ENCODE results near the gene MAMDC2.

MAMDC2 gene, protein sequence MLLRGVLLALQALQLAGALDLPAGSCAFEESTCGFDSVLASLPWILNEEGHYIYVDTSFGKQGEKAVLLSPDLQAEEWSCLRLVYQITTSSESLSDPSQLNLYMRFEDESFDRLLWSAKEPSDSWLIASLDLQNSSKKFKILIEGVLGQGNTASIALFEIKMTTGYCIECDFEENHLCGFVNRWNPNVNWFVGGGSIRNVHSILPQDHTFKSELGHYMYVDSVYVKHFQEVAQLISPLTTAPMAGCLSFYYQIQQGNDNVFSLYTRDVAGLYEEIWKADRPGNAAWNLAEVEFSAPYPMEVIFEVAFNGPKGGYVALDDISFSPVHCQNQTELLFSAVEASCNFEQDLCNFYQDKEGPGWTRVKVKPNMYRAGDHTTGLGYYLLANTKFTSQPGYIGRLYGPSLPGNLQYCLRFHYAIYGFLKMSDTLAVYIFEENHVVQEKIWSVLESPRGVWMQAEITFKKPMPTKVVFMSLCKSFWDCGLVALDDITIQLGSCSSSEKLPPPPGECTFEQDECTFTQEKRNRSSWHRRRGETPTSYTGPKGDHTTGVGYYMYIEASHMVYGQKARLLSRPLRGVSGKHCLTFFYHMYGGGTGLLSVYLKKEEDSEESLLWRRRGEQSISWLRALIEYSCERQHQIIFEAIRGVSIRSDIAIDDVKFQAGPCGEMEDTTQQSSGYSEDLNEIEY

GRCh38 chr9:70043689-70044489 is at the start of gene MAMDC2:
TSS of gene MAMDC2 (plus strand) at chr9:70043848. CDS start at chr9:70044198, 350 bp downstream.
- H3K27me3 ChIP-seq (ENCODE audit: low read depth): peaks cover 5% of the 10 kb centered on the region; the same call in 1 of the 2 replicates
- H3K4me1 ChIP-seq: no peaks in the 10 kb centered on the region; the same call in 1 of the 2 replicates
- no peaks in the 10 kb centered on the region for H3K9me3 ChIP-seq
- no peaks in the 10 kb centered on the region for H3K36me3 ChIP-seq (replicated peaks)
- H3K4me3 ChIP-seq: peak within 1 kb of the TSS; percentile 3; the same call in 1 of the 2 replicates
- in situ Hi-C loops (cut with MboI; ENCODE audit: low sequenced_read_pairs): no loop called here
- DNase-seq (ENCODE audit: low spot score in 2 of 2): peak in 1 of 2 experiments; percentile 18

- no peaks in the 10 kb centered on the region for H3K9me3 ChIP-seq
- in situ Hi-C loops (cut with MboI; ENCODE audit: low sequenced_read_pairs): no loop called here
- H3K27me3 ChIP-seq (ENCODE audit: low read depth): no peaks in the 10 kb centered on the region
- H3K4me1 ChIP-seq: peaks cover 13% of the 10 kb centered on the region
- no peak overlapping the region for H3K4me3 ChIP-seq
- no peak for DNase-seq (ENCODE audit: low spot score in 2 of 2)
- H3K36me3 ChIP-seq (replicated peaks): no peaks in the 10 kb centered on the region
These were observed 47.8 kb upstream of the MAMDC2 start for GRCh38 chr9:69995846-69996245.

DNA sequence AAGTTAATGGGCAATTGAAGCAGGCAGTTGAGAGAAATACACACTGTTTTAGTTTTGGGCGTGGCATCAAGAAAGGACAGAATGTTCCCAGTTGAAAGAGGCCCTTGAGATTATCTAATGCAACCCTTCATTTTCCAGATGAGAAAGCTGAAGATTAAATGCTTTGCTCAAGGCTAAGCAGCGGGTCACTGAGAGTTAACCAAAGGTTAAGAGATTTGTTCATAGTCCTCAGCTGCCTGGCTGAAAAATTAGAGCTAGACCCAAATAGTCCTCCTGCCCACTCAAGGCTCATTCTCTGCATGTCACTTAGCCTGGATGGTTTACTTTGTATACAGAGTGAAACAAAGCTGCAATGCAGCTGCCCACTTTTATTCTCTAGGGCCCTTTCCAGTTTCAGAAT is 46.7 kb upstream of the MAMDC2 start:
- no peak for DNase-seq (ENCODE audit: low spot score in 2 of 2)
- Histone ChIP-seq H3K4me1 (peaks cover 9% of the 10 kb centered on the region), H3K36me3 (replicated peaks) (no peaks in the 10 kb centered on the region), H3K9me3 (no peaks in the 10 kb centered on the region), H3K4me3 (no peak overlapping the region), H3K27me3 (ENCODE audit: low read depth) (no peaks in the 10 kb centered on the region)
- in situ Hi-C loops (cut with MboI; ENCODE audit: low sequenced_read_pairs): no loop called here

- peaks cover 4% of the 10 kb centered on the region; the same call in 1 of the 2 replicates for H3K4me1 ChIP-seq
- no peaks in the 10 kb centered on the region for H3K27me3 ChIP-seq (ENCODE audit: low read depth)
- in situ Hi-C loops (cut with MboI; ENCODE audit: low sequenced_read_pairs): no loop called here
- no peaks in the 10 kb centered on the region for H3K36me3 ChIP-seq (replicated peaks)
- no peaks in the 10 kb centered on the region for H3K9me3 ChIP-seq
- H3K4me3 ChIP-seq: no peak overlapping the region
- no peak for DNase-seq (ENCODE audit: low spot score in 2 of 2)
These were observed 46.1 kb upstream of the MAMDC2 start for GRCh38 chr9:69997524-69997923.

DNA sequence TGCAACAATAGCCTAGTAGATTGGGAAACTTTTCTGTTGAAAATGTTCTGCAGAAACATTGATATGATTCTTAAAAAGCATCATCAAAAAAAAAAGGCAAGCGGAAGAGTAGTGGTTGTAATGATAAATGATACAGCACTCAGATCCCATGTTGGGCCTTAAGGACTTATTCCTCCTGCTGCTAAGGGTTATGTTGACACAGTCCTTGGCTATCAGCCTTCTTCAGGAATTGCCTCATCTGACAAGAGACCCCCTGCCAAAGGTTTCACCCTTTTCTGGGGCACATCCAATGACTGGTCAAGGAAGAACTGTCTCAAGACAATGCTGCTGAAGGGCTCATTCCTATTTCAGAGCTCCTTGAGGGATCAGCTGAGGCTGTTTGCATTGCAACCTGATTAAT is 44.3 kb upstream of the MAMDC2 start:
- H3K4me1 ChIP-seq: peaks cover 4% of the 10 kb centered on the region; the same call in 1 of the 2 replicates
- H3K4me3 ChIP-seq: no peak overlapping the region
- H3K36me3 ChIP-seq (replicated peaks): no peaks in the 10 kb centered on the region
- no peaks in the 10 kb centered on the region for H3K27me3 ChIP-seq (ENCODE audit: low read depth)
- no peaks in the 10 kb centered on the region for H3K9me3 ChIP-seq
- in situ Hi-C loops (cut with MboI; ENCODE audit: low sequenced_read_pairs): no loop called here
- DNase-seq (ENCODE audit: low spot score in 2 of 2): no peak

DNA sequence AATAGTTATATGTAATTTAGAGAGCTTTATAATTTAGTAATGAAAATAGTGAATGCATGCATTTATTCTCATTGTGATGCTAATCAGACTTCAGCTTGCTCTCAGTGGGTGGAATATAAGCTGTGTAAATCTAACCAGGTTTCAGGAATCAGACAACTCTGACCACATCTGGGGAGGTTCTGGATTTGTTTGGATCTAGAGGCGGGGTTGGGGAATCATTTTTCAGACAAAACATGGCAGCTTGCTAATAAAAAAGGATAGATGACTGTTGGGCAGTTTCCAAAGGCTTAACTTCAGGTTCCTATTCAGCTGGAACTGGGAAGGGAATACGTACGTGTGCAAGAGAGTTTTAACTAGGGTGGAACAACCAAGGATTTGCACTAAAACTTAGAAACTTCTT is 43.2 kb upstream of the MAMDC2 start:
- Histone ChIP-seq H3K27me3 (ENCODE audit: low read depth) (no peaks in the 10 kb centered on the region), H3K4me3 (no peak overlapping the region), H3K36me3 (replicated peaks) (no peaks in the 10 kb centered on the region), H3K9me3 (no peaks in the 10 kb centered on the region), H3K4me1 (peaks cover 4% of the 10 kb centered on the region; the same call in 1 of the 2 replicates)
- in situ Hi-C loops (cut with MboI; ENCODE audit: low sequenced_read_pairs): no loop called here
- peak in 1 of 2 experiments; percentile 13 for DNase-seq (ENCODE audit: low spot score in 2 of 2)

DNA sequence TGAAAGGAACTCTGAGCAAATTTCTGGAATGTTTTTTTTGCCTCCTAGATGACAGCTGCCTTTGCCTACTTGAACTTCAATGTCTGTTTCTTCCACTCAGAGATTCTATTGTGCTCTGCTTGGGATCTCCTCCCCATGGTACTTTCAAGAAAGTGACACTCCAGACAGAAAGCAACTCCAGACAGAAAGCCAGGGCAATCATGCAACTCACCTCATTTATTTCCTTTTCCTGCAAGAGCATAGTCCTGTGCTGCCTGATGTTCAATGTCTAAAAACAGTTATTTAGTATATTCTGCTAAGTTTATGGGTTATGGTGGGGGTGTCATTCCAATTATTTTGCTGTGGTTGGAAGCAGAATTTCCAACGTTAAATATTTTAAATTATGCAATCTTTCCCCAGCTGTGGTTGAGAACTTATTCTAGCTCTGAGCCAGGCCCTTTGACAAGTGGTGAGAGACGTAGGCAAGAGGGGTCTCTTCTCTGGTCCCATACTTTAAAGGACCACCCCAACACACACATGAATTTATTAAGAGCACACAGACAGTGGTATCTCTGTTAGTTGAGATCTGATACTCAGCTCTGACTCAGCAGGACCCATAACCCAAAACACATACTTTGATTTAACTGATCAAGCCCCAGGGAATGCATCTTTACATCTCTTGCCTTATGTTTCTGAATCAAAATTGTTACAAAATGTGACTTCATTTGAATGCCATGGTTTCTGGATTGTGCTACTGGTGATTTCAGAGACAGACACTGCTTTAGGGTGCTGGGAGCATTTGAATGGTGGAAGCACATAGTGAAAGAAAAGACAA is 39.5 kb upstream of the MAMDC2 start:
- Histone ChIP-seq H3K36me3 (replicated peaks) (no peaks in the 10 kb centered on the region), H3K4me1 (peaks cover 4% of the 10 kb centered on the region; the same call in 1 of the 2 replicates), H3K4me3 (no peak overlapping the region), H3K27me3 (ENCODE audit: low read depth) (no peaks in the 10 kb centered on the region), H3K9me3 (no peaks in the 10 kb centered on the region)
- in situ Hi-C loops (cut with MboI; ENCODE audit: low sequenced_read_pairs): no loop called here
- DNase-seq (ENCODE audit: low spot score in 2 of 2): no peak

DNA sequence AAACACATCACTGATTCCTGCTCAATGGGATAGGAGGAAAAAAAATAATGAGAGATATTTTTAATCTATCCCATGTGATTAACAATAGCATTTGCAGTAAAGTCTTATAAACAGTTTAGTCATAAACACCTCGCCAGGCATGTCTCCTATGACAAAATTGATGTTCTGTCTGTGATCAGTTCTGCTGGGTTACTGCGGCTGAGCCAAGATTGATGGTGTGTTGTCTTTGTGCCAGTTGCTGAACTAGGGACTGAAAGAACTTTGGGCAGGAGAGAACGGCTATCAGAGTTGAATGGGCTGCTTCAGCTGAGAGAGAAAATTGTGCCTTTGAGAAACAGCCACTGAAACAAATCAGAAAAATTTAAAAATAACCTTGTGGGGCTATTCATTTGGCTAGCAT is 37.3 kb upstream of the MAMDC2 start:
- no peak for DNase-seq (ENCODE audit: low spot score in 2 of 2)
- no peaks in the 10 kb centered on the region for H3K9me3 ChIP-seq
- in situ Hi-C loops (cut with MboI; ENCODE audit: low sequenced_read_pairs): no loop called here
- H3K36me3 ChIP-seq (replicated peaks): no peaks in the 10 kb centered on the region
- no peaks in the 10 kb centered on the region for H3K27me3 ChIP-seq (ENCODE audit: low read depth)
- H3K4me3 ChIP-seq: no peak overlapping the region
- H3K4me1 ChIP-seq: no peaks in the 10 kb centered on the region

- H3K27me3 ChIP-seq (ENCODE audit: low read depth): no peaks in the 10 kb centered on the region
- in situ Hi-C loops (cut with MboI; ENCODE audit: low sequenced_read_pairs): no loop called here
- no peaks in the 10 kb centered on the region for H3K36me3 ChIP-seq (replicated peaks)
- no peak overlapping the region for H3K4me3 ChIP-seq
- no peaks in the 10 kb centered on the region for H3K4me1 ChIP-seq
- no peaks in the 10 kb centered on the region for H3K9me3 ChIP-seq
- no peak for DNase-seq (ENCODE audit: low spot score in 2 of 2)
These were observed 35.8 kb upstream of the MAMDC2 start for GRCh38 chr9:70007831-70008230.

- Histone ChIP-seq H3K9me3 (no peaks in the 10 kb centered on the region), H3K4me1 (no peaks in the 10 kb centered on the region; the same call in 1 of the 2 replicates), H3K4me3 (no peak overlapping the region), H3K36me3 (replicated peaks) (no peaks in the 10 kb centered on the region), H3K27me3 (ENCODE audit: low read depth) (no peaks in the 10 kb centered on the region)
- in situ Hi-C loops (cut with MboI; ENCODE audit: low sequenced_read_pairs): no loop called here
- no peak for DNase-seq (ENCODE audit: low spot score in 2 of 2)
These were observed 33.6 kb upstream of the MAMDC2 start for GRCh38 chr9:70010015-70010414.

- Histone ChIP-seq H3K27me3 (ENCODE audit: low read depth) (no peaks in the 10 kb centered on the region), H3K4me3 (no peak overlapping the region), H3K9me3 (no peaks in the 10 kb centered on the region), H3K4me1 (peaks cover 11% of the 10 kb centered on the region; the same call in 1 of the 2 replicates), H3K36me3 (replicated peaks) (no peaks in the 10 kb centered on the region)
- in situ Hi-C loops (cut with MboI; ENCODE audit: low sequenced_read_pairs): no loop called here
- DNase-seq (ENCODE audit: low spot score in 2 of 2): no peak
These were observed 32.3 kb upstream of the MAMDC2 start for GRCh38 chr9:70011366-70011765.

GRCh38 chr9:70012569-70012968 is 31.1 kb upstream of the MAMDC2 start:
- Histone ChIP-seq H3K27me3 (ENCODE audit: low read depth) (no peaks in the 10 kb centered on the region), H3K4me3 (no peak overlapping the region), H3K9me3 (no peaks in the 10 kb centered on the region), H3K4me1 (peaks cover 11% of the 10 kb centered on the region; the same call in 1 of the 2 replicates), H3K36me3 (replicated peaks) (no peaks in the 10 kb centered on the region)
- no peak for DNase-seq (ENCODE audit: low spot score in 2 of 2)
- in situ Hi-C loops (cut with MboI; ENCODE audit: low sequenced_read_pairs): no loop called here
